Panc1 (cell line): ENCODE measurements around the gene ANAPC15. TPM values are rescaled to one million over a fixed set of nuclear protein-coding genes. Genes with fewer than 3 reads are reported as not detected.

ENCODE experiments used
- ATAC-seq: fragments of 200-7000 bp; cut with Tn5 transposase; 2 replicates; pipeline ENCODE4 v1.9.1; 2020; ENCODE audit warnings: mild to moderate bottlenecking, moderate library complexity
- BruUV-seq: library from RNA; stranded (reverse); fragments of 400-500 nt; replicated peaks from 2 replicates; lab custom pipeline; 2021; lab: Mats Ljungman, UMichigan
- CTCF ChIA-PET: fragments of 300-600 bp; sonication (Branson Sonifier 250); formaldehyde crosslinking; loops from one replicate; lab custom pipeline; 2022; ENCODE audit warnings: antibody characterized with exemption; lab: Charles Lee
- POLR2A ChIA-PET: fragments of 300-600 bp; sonication (Branson Sonifier 250); formaldehyde crosslinking; loops from one replicate; lab custom pipeline; 2022; ENCODE audit warnings: antibody characterized with exemption; lab: Charles Lee
- DNase-seq: peaks from one replicate; pipeline ENCODE4 v3.0.0-alpha.2; 2010; ENCODE audit warnings: low read depth, low spot score
- H3K27ac ChIP-seq: 2 replicates; pipeline ENCODE4 v1.5.1; 2011; ENCODE audit warnings: mild to moderate bottlenecking, low read length, inconsistent platforms
- H3K27me3 ChIP-seq: fragments of 200-500 bp; sonication (Bioruptor generic); 2 replicates; pipeline ENCODE4 v1.6.0; 2014; ENCODE audit warnings: low read length, inconsistent platforms; ENCODE audit not compliant: control insufficient read depth, insufficient read depth
- H3K36me3 ChIP-seq: fragments of 200-500 bp; sonication (Bioruptor generic); 2 replicates; pipeline ENCODE4 v1.5.1; 2014; ENCODE audit warnings: inconsistent platforms, mild to moderate bottlenecking, low read length, moderate library complexity; ENCODE audit not compliant: control insufficient read depth, insufficient read depth
- H3K4me1 ChIP-seq: 2 replicates; pipeline ENCODE4 v1.5.1; 2011; ENCODE audit warnings: inconsistent platforms, mild to moderate bottlenecking, low read length, moderate library complexity; ENCODE audit not compliant: control insufficient read depth, insufficient read depth
- H3K4me3 ChIP-seq, 2 experiments: 2 replicates each; pipeline ENCODE4 v1.5.1; 2011 to 2012; ENCODE audit warnings: low read depth in 2 of 2, low read length in 2 of 2, mild to moderate bottlenecking in 2 of 2, inconsistent platforms in 1 of 2, moderate library complexity in 1 of 2
- H3K9me3 ChIP-seq: fragments of 200-500 bp; sonication (Bioruptor generic); 2 replicates; pipeline ENCODE4 v1.5.1; 2014; ENCODE audit warnings: low read depth, mild to moderate bottlenecking, inconsistent platforms, low read length, moderate library complexity; ENCODE audit not compliant: control insufficient read depth, insufficient read depth
- POLR2AphosphoS5 ChIP-seq: IDR thresholded peaks from 2 replicates; pipeline ENCODE4 v1.6.1; 2012; ENCODE audit warnings: mild to moderate bottlenecking, low read depth, low read length, moderate library complexity
- SIN3A ChIP-seq: IDR thresholded peaks from 2 replicates; pipeline ENCODE4 v1.6.1; 2012; ENCODE audit warnings: low read depth, mild to moderate bottlenecking, low read length, moderate library complexity, borderline replicate concordance; ENCODE audit not compliant: insufficient read depth
- TCF7L2 ChIP-seq: IDR thresholded peaks from 2 replicates; pipeline ENCODE4 v1.6.1; 2011; ENCODE audit warnings: mild to moderate bottlenecking, low read depth, low read length, inconsistent platforms
- in situ Hi-C: cut with HindIII; loops from 2 replicates; pipeline ENCODE4 v1.10.0; 2016; ENCODE audit warnings: low sequenced_read_pairs, low pct_unique_long_range_greater_than_20kb
- intact Hi-C: fragments of 100-400 bp; cut with micrococcal nuclease; formaldehyde crosslinking; loops from one replicate; pipeline ENCODE4 v1.10.0; 2022; ENCODE audit not compliant: unreplicated experiment
- total RNA-seq: library from RNA; stranded (reverse); gene quantifications from one replicate; pipeline ENCODE4 v1.2.1, GENCODE V29; 2021; ENCODE audit not compliant: unreplicated experiment
- TF ChIP-seq, protein P1 (sequence below): fragments of 450-650 bp; IDR thresholded peaks from 2 replicates; pipeline ENCODE4 v1.5.1; 2017; ENCODE audit warnings: mild to moderate bottlenecking
- TF ChIP-seq, protein P2 (sequence below), 2 experiments: IDR thresholded peaks; 2 replicates each; pipeline ENCODE4 v1.6.1; 2011 to 2012; ENCODE audit warnings: low read depth in 2 of 2, control low read depth in 1 of 2, low read length in 1 of 2, mild to moderate bottlenecking in 1 of 2, moderate library complexity in 1 of 2; ENCODE audit not compliant: insufficient read depth in 1 of 2

Gene ANAPC15
- total RNA-seq, 1 experiment from 2014 or later, result 78.2 TPM

DNA sequence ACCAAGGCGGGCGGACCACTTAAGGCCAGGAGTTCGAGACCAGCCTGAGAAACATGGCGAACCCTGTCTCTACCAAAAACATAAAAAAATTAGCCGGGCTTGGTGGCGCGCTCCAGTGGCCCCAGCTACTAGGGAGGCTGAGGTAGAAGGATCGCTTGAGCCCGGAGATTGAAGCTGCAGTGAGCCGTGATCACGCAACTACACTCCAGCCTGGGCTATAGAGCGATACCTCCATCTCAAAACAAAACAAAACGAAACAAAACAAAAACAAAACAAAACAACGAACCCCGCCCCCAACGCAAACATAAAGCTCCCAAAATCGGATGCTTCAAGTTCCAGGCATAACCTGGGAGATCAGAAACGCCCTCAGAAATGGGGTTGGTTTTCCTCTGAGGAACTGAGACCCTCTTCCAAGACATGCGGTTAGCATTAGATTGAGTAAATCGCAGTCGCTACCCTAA, 31.3 kb downstream of the ANAPC15 start:
- DNase-seq (no peak), ATAC-seq (no peak)
- peaks cover 19% of the 10 kb centered on the region for H3K4me1 ChIP-seq
- no peaks in the 10 kb centered on the region for H3K27me3 ChIP-seq
- BruUV-seq, result TSS peak; percentile 88
- ChIA-PET CTCF (interaction anchor here (1.2 kb wide), 2 partner anchors 10 to 56 kb away, joined by 3 to 5 read pairs; no protein-coding TSS in a partner anchor), POLR2A (interaction anchor here (0.6 to 0.9 kb wide), 3 partner anchors 11 to 994 kb away, joined by 3 to 4 read pairs (median 3); no protein-coding TSS in a partner anchor)
- intact Hi-C loops, result no loop called here
- in situ Hi-C loops, result no loop called here
- no peaks in the 10 kb centered on the region for H3K36me3 ChIP-seq
- H3K9me3 ChIP-seq, result no peaks in the 10 kb centered on the region
- TF ChIP-seq, protein P1, sequence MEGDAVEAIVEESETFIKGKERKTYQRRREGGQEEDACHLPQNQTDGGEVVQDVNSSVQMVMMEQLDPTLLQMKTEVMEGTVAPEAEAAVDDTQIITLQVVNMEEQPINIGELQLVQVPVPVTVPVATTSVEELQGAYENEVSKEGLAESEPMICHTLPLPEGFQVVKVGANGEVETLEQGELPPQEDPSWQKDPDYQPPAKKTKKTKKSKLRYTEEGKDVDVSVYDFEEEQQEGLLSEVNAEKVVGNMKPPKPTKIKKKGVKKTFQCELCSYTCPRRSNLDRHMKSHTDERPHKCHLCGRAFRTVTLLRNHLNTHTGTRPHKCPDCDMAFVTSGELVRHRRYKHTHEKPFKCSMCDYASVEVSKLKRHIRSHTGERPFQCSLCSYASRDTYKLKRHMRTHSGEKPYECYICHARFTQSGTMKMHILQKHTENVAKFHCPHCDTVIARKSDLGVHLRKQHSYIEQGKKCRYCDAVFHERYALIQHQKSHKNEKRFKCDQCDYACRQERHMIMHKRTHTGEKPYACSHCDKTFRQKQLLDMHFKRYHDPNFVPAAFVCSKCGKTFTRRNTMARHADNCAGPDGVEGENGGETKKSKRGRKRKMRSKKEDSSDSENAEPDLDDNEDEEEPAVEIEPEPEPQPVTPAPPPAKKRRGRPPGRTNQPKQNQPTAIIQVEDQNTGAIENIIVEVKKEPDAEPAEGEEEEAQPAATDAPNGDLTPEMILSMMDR, result no peak
- no peak for TF ChIP-seq TCF7L2
- no peak for TF ChIP-seq POLR2AphosphoS5
- TF ChIP-seq, protein P2, sequence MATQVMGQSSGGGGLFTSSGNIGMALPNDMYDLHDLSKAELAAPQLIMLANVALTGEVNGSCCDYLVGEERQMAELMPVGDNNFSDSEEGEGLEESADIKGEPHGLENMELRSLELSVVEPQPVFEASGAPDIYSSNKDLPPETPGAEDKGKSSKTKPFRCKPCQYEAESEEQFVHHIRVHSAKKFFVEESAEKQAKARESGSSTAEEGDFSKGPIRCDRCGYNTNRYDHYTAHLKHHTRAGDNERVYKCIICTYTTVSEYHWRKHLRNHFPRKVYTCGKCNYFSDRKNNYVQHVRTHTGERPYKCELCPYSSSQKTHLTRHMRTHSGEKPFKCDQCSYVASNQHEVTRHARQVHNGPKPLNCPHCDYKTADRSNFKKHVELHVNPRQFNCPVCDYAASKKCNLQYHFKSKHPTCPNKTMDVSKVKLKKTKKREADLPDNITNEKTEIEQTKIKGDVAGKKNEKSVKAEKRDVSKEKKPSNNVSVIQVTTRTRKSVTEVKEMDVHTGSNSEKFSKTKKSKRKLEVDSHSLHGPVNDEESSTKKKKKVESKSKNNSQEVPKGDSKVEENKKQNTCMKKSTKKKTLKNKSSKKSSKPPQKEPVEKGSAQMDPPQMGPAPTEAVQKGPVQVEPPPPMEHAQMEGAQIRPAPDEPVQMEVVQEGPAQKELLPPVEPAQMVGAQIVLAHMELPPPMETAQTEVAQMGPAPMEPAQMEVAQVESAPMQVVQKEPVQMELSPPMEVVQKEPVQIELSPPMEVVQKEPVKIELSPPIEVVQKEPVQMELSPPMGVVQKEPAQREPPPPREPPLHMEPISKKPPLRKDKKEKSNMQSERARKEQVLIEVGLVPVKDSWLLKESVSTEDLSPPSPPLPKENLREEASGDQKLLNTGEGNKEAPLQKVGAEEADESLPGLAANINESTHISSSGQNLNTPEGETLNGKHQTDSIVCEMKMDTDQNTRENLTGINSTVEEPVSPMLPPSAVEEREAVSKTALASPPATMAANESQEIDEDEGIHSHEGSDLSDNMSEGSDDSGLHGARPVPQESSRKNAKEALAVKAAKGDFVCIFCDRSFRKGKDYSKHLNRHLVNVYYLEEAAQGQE (IDR thresholded peaks at IDR 0.05; ENCODE audit: insufficient read depth in 1 of 2, low read depth in 2 of 2, low read length in 1 of 2), result no peak
- TF ChIP-seq SIN3A, result no peak
- peak overlapping the region; percentile 58 to 92 for H3K4me3 ChIP-seq
- H3K27ac ChIP-seq, result peak overlapping the region; percentile 92

DNA sequence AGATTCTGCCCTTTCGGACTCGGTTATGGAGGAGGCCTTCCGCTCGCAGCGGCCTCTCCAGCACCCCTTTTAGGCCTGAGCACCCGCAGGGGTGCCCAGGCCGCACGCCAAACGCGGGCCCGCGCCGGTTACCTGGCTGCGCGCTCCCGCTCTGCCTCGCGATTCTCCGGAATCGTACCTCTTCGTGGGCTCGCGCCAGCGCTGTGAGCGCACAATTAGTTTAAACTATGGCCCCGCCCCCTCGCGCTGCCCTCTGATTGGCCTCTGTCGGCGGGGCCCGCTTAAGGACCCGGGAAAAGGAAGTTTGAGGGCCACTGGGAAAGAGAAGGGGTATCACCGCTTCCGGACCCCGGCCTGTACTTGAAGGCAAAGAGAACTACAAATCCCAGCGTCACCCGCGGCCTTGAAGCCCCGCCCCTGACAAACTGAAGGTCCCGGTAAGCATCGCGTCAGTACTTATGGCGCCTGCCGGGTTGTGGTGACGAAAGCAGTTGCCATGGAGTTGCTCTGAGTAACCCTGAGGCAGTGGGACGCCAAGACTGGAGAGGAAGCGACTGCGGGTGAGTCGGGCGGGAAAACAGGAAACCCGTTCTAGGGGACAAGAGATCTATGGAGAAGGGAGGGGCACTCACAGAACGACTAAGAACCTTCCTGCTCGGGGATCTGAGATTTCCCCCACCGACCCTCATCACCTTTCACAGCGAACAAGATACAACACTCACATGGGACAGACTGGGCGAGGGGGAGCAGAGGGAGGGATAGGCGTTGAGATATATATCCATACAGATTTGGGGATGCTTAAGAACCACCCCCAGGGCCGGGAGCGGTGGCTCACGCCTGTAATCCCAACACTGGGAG, 31.9 kb downstream of the ANAPC15 start, which contains the start of the genes LRRC51 and NUMA1:
Gene LRRC51, plus strand, starts transcription at position 525 of the 858 bp plus-strand sequence. CDS start 8,234 bp downstream, outside the sequence.
Gene NUMA1, minus strand, starts transcription at position 217 of the 858 bp plus-strand sequence. CDS start 44,599 bp downstream, outside the sequence.
- ATAC-seq, result peak; percentile 97
- ChIA-PET POLR2A (no interaction called here), CTCF (no interaction called here)
- peak; percentile 14; the same call in 1 of the 2 replicates for TF ChIP-seq POLR2AphosphoS5
- TF ChIP-seq, protein P2 (IDR thresholded peaks at IDR 0.05; ENCODE audit: insufficient read depth in 1 of 2, low read depth in 2 of 2, low read length in 1 of 2), result no peak
- H3K9me3 ChIP-seq, result no peaks in the 10 kb centered on the region
- peak within 1 kb of the TSS; percentile 92 for H3K27ac ChIP-seq
- H3K4me3 ChIP-seq, result peak within 1 kb of the TSS; percentile 58 to 95
- peaks cover 19% of the 10 kb centered on the region for H3K4me1 ChIP-seq
- peak; percentile 100 for DNase-seq
- H3K27me3 ChIP-seq, result no peaks in the 10 kb centered on the region
- in situ Hi-C loops, result no loop called here
- no TSS peak for BruUV-seq
- H3K36me3 ChIP-seq, result no peaks in the 10 kb centered on the region
- intact Hi-C loops, result no loop called here
